IPS-18a (cell line): ENCODE results near the gene MSANTD4.

Experiments used
- H3K27ac ChIP-seq: one replicate; pipeline ENCODE4 v1.5.1; 2013; ENCODE audit warnings: low read length
- H3K27me3 ChIP-seq: one replicate; pipeline ENCODE4 v1.6.1; 2013; ENCODE audit warnings: mild to moderate bottlenecking, low read length; ENCODE audit not compliant: control insufficient read depth, insufficient read depth
- H3K36me3 ChIP-seq: one replicate; pipeline ENCODE4 v1.6.1; 2013; ENCODE audit warnings: low read depth, low read length; ENCODE audit not compliant: control insufficient read depth
- H3K4me1 ChIP-seq: one replicate; pipeline ENCODE4 v1.6.1; 2013; ENCODE audit warnings: low read depth, low read length; ENCODE audit not compliant: control insufficient read depth
- H3K4me3 ChIP-seq: one replicate; pipeline ENCODE4 v1.5.1; 2013; ENCODE audit warnings: low read length
- H3K9ac ChIP-seq: one replicate; pipeline ENCODE4 v1.6.1; 2013; ENCODE audit warnings: mild to moderate bottlenecking, low read length, moderate library complexity
- H3K9me3 ChIP-seq: one replicate; pipeline ENCODE4 v1.6.1; 2013; ENCODE audit warnings: low read depth, low read length; ENCODE audit not compliant: control insufficient read depth

Gene MSANTD4

DNA sequence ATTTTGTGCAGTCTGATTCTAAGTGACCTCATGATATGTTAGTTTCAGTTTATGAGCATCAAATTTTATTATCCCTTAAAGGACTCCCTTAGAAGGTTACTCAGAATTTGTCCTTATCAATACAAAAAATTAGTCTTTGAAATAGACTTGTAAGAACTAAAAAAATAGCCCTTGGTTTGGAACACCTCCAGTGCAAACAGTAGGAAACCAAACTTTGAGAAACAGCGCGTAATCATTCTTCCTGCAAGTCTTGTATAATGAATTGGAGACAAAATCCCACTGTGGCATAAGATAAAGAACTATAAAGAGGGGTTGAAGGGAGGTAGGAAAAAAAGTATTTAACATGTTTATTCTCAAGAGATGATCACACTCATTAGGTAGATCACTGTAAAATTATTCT lies 10.8 kb upstream of the MSANTD4 start:
- Histone ChIP-seq H3K27ac (no peak overlapping the region), H3K27me3 (no peaks in the 10 kb centered on the region), H3K4me1 (no peaks in the 10 kb centered on the region), H3K9me3 (no peaks in the 10 kb centered on the region), H3K36me3 (no peaks in the 10 kb centered on the region), H3K9ac (no peak overlapping the region), H3K4me3 (no peak overlapping the region)

DNA sequence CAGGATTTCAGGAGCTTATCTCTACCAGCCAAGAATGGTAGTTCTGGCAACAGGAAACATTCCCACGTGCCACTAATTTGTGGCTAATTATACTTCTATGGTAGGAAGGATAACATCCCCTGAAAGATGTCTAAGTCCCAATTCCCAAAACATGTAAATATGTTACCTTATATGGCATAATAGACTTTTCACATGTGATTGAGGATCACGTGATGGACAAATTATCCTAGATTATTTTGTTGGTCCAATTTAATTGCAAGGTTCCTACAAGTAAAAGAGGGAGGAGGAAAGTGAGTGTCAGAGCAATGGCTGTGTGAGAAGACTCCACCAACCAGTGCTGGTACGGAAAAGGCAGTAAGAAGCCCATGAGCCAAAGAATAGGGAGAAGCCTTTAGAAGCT lies 9.9 kb upstream of the MSANTD4 start:
- H3K4me3 ChIP-seq: no peak overlapping the region
- no peaks in the 10 kb centered on the region for H3K9me3 ChIP-seq
- no peaks in the 10 kb centered on the region for H3K4me1 ChIP-seq
- H3K9ac ChIP-seq: no peak overlapping the region
- no peaks in the 10 kb centered on the region for H3K27me3 ChIP-seq
- H3K36me3 ChIP-seq: no peaks in the 10 kb centered on the region
- no peak overlapping the region for H3K27ac ChIP-seq

DNA sequence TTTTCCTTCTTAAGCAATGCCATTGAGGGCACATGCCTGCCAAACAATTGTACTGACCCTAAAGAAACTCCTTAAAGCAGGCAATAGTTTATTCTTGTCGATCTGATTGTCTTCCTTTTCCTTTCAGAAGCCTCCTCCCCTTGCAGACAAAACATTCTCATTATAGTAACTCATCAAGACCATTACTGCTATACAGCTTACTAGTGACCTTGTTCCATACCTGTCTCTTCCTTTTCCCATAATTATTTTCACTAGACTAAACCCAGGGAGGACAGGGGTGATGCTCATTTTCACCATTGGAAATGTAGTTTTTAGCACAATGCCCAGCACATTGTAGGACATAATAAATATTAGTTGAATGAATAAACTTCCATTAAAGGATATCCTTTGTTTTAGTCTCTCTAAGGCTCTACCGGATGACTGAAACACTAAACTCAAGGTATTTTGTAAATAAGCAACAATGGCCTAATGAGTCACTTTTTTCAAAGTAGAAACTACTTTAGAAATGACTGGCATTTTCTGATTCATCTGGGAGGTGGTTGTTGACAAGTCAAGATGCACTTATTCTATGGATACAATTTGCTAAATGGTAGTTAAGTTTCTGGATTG lies 9.3 kb upstream of the MSANTD4 start:
- Histone ChIP-seq H3K36me3 (no peaks in the 10 kb centered on the region), H3K4me3 (no peak overlapping the region), H3K4me1 (no peaks in the 10 kb centered on the region), H3K9ac (no peak overlapping the region), H3K27ac (no peak overlapping the region), H3K9me3 (no peaks in the 10 kb centered on the region), H3K27me3 (no peaks in the 10 kb centered on the region)

DNA sequence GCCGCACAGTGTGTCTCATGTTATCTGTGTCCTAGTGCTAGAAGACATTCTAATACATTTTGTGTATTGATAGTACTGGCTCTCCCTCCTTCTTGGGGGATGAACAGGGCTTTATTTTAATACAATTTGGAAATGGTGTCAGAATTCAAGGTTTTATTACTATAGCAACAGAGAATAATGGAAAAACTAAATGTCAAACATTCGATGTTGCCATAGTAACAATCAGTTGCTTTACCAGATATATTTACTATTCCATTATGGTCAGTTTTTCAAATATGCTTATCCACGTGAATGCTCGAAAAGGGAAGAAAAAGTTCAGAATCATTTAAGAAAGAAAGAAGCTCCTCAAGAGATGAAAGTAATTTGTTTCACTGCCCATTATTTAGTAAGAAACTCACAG lies 8.6 kb upstream of the MSANTD4 start:
- no peaks in the 10 kb centered on the region for H3K27me3 ChIP-seq
- H3K4me1 ChIP-seq: no peaks in the 10 kb centered on the region
- no peaks in the 10 kb centered on the region for H3K9me3 ChIP-seq
- no peak overlapping the region for H3K4me3 ChIP-seq
- H3K9ac ChIP-seq: no peak overlapping the region
- H3K27ac ChIP-seq: no peak overlapping the region
- no peaks in the 10 kb centered on the region for H3K36me3 ChIP-seq

DNA sequence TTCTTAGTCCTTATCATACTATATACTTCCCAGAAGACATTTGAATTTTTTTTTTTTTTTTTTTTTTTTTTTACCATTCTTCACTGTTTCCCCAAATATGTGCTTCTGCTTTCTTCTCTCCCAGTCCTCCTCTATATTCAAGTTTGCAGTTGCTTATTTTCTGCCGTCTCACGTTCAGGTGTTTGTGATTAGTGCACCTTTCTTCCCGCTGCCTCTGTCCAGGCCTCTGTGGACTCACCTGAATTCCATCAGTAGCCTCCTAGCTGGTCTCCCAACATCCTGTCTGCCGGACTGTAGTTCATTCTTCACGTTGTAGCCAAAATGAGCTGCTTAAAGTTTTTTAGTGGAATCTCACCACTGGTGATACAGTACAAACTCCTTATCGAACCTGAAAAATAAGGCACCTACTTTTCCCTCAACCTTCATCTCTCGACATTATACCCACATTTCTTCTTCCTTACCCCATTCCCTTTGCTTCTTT lies 795 bp upstream of the MSANTD4 start:
- H3K9me3 ChIP-seq: no peaks in the 10 kb centered on the region
- peaks cover 9% of the 10 kb centered on the region for H3K4me1 ChIP-seq
- no peak overlapping the region for H3K27ac ChIP-seq
- H3K27me3 ChIP-seq: no peaks in the 10 kb centered on the region
- H3K36me3 ChIP-seq: no peaks in the 10 kb centered on the region
- peak overlapping the region; percentile 44 for H3K4me3 ChIP-seq
- no peak overlapping the region for H3K9ac ChIP-seq

DNA sequence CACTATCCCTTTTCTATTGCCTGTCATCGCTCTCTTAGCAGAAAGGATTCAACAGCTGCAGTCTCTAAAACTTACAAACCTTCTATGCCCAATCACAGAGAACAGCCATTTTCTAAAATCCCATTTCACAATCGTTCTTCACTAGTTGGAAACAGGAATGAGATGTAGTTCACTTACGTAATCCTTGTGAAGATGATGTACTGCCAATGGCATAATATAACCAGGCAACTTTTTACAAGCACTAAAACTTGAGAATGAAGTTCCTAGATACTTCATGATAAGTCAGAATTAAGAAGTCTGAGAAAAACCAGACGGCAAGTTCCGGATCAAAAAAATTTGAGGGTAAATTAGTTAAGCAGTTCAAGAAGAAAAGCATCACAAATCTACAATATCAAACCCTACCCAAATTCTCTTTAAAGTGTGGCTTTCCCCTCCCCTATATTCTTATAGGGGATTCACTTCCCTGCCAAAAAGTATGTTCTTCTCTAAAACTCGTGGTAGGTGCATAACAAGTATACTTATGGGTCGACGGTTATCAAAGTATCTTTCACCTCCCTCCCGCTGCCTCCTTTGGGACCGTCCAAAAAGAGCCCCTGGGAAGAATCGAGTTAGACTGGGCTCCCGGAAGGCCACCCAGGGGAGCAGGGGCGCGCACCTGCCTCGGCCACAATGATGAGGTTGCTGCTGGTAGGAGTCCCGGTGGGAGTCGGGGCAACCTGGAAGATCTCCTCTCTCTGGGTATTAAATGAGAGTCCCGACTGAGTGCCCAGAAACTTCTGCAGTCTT lies 666 bp downstream of the MSANTD4 start:
- Histone ChIP-seq H3K27me3 (no peaks in the 10 kb centered on the region), H3K9me3 (no peaks in the 10 kb centered on the region), H3K36me3 (no peaks in the 10 kb centered on the region), H3K27ac (peak overlapping the region; percentile 37), H3K4me3 (peak overlapping the region; percentile 87), H3K4me1 (peaks cover 9% of the 10 kb centered on the region), H3K9ac (peak overlapping the region; percentile 72)

DNA sequence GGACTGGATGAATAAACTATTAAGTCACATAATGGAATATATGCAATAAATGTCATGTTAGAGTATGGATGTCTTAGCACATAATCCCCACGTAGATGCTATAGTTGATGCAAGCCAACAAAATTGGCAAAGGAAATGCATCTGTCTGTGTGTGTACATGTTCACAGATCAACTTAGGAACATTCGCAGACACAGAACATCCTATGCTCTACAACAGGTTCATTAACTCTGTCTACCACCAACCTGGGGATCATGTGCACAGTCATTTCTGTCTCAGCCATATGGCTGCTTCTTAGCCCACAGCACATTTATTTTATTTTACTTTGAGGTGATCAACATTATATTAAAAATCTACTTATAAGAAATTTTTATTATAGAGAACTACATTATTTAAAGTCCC lies 4.9 kb downstream of the MSANTD4 start:
- peaks cover 9% of the 10 kb centered on the region for H3K4me1 ChIP-seq
- H3K27ac ChIP-seq: no peak overlapping the region
- H3K27me3 ChIP-seq: no peaks in the 10 kb centered on the region
- no peak overlapping the region for H3K4me3 ChIP-seq
- H3K9me3 ChIP-seq: no peaks in the 10 kb centered on the region
- H3K36me3 ChIP-seq: no peaks in the 10 kb centered on the region
- H3K9ac ChIP-seq: no peak overlapping the region

DNA sequence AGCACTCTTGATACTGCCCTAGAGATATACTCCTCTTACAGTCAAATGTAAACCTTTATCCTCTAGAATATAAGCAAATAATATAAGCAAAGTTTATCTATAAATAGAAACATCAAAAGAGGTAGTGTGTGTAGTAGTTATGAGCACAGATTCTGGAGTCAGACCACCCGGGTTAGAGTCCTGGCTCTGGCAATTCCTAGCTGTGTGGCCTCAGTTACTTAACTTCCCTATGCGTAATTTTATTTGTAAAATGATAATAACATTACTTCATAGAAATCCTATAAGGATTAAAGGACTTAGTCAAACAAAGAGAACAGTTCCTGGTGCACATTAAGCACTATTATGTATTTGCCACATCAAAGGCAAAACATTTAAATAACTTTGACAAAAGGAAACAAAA lies 7.0 kb downstream of the MSANTD4 start:
- Histone ChIP-seq H3K27ac (no peak overlapping the region), H3K4me3 (no peak overlapping the region), H3K4me1 (no peaks in the 10 kb centered on the region)

DNA sequence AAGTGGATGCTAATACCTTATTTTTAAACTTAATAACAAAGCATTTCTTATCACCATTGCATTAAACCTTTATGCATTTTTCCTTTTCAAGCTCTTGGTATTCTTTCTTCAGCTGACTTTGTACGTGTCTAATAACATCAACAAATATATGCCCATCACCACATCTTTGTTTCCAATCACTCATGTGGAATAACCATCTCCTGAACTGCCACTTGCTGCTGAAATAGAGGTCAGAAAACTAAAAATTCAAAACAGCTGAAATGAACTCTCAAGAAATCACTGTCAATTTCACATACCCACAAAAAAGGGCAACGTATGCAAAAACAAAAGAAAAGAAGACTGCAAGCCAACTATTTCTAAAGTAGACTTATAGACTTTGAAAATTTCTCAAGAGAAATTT lies 7.4 kb downstream of the MSANTD4 start:
- Histone ChIP-seq H3K27ac (no peak overlapping the region), H3K9me3 (no peaks in the 10 kb centered on the region), H3K27me3 (no peaks in the 10 kb centered on the region), H3K36me3 (peaks cover 14% of the 10 kb centered on the region), H3K4me1 (no peaks in the 10 kb centered on the region), H3K4me3 (no peak overlapping the region), H3K9ac (no peak overlapping the region)

More for the DNA sequence above, 7.0 kb downstream of the MSANTD4 start:
- peaks cover 10% of the 10 kb centered on the region for H3K36me3 ChIP-seq
- no peaks in the 10 kb centered on the region for H3K9me3 ChIP-seq
- H3K27me3 ChIP-seq: no peaks in the 10 kb centered on the region
- H3K9ac ChIP-seq: no peak overlapping the region

DNA sequence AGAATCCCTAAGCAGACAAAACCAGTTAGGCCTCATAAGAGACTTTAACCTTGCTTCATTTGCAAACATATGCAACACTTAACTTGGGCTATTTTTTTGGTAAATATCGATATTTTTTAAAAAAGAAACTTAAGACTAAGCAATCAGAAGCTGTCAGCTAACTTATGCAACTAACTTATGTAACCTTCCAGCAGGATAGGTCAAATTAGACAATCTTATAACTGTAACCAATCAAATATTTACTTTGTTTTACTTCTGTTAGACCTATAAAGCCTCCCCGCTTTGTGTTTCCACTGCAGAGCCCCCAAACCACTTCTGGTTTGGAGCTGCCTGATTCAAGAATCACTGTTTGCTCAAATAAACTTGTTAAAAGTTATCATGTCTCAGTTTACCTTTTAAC lies 8.0 kb downstream of the MSANTD4 start:
- H3K9ac ChIP-seq: no peak overlapping the region
- no peak overlapping the region for H3K27ac ChIP-seq
- no peaks in the 10 kb centered on the region for H3K4me1 ChIP-seq
- H3K27me3 ChIP-seq: no peaks in the 10 kb centered on the region
- H3K36me3 ChIP-seq: peaks cover 20% of the 10 kb centered on the region
- H3K4me3 ChIP-seq: no peak overlapping the region
- no peaks in the 10 kb centered on the region for H3K9me3 ChIP-seq

DNA sequence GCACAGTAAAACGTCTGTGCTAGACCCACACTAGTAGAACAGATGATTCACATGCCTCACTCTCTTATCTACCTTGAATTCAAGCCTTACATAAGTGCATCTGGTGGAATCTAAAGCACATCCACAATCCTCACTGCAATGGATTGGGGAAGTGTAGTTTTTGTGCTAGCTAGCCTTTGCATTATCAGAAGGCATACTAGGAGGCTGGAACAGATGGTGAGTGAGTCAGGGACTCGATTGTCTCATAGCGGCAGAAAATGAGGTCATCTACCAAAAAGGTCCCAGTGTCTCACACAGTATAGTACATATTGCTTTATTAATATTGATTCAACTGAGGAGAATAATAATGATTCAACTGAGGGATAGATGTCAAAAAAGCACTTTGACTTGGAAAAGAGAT lies 9.3 kb downstream of the MSANTD4 start:
- peaks cover 32% of the 10 kb centered on the region for H3K36me3 ChIP-seq
- H3K9ac ChIP-seq: no peak overlapping the region
- H3K4me1 ChIP-seq: no peaks in the 10 kb centered on the region
- H3K27ac ChIP-seq: no peak overlapping the region
- no peaks in the 10 kb centered on the region for H3K9me3 ChIP-seq
- no peak overlapping the region for H3K4me3 ChIP-seq
- H3K27me3 ChIP-seq: no peaks in the 10 kb centered on the region

DNA sequence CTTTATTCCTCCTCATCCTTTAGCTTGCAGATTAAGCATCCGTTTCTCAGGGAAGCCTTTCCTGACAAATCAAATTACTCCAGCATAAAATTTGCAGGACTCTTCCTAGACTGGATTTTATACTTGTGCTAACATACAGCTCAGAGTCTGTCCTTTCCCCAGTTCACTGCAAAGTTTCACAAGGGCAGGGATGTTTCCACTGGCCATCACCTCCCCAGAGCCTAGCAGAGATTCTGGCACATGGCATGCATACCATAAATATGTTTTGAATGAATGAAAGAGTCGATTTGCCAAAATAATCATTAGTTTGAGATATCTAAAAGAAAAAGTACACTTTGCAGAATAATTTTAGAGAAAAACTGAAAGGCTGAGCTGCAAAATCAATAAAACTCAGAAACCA lies 10.6 kb downstream of the MSANTD4 start:
- no peaks in the 10 kb centered on the region for H3K27me3 ChIP-seq
- H3K27ac ChIP-seq: no peak overlapping the region
- H3K9ac ChIP-seq: no peak overlapping the region
- H3K9me3 ChIP-seq: no peaks in the 10 kb centered on the region
- H3K4me3 ChIP-seq: no peak overlapping the region
- no peaks in the 10 kb centered on the region for H3K4me1 ChIP-seq
- H3K36me3 ChIP-seq: peaks cover 40% of the 10 kb centered on the region
